ENCODE measurements around the gene CCDC148. TPM values are rescaled to one million over a fixed set of nuclear protein-coding genes. Genes with fewer than 3 reads are reported as not detected.

CCDC148 gene
- total RNA-seq, 1 experiment from 2014 or later = 2.1 TPM

- no peak for TF ChIP-seq ZSCAN18 (CRISPR knock-in tag; IDR thresholded peaks at IDR 0.05)
- TF ChIP-seq ESRRA (CRISPR knock-in tag; IDR thresholded peaks at IDR 0.05; ENCODE audit: borderline replicate concordance) = no peak
- no peak for TF ChIP-seq ZNF671 (CRISPR knock-in tag; IDR thresholded peaks at IDR 0.05)
- no peak for TF ChIP-seq E2F4 (CRISPR knock-in tag; IDR thresholded peaks at IDR 0.05; ENCODE audit: borderline replicate concordance, low read depth)
- TF ChIP-seq ZNF512 (CRISPR knock-in tag; IDR thresholded peaks at IDR 0.05; ENCODE audit: borderline replicate concordance) = no peak
- no peak for TF ChIP-seq GABPB1 (CRISPR knock-in tag; IDR thresholded peaks at IDR 0.05)
- TF ChIP-seq FOXP1 (CRISPR knock-in tag; IDR thresholded peaks at IDR 0.05; ENCODE audit: borderline replicate concordance) = no peak
- no peak for TF ChIP-seq ELF4 (CRISPR knock-in tag; IDR thresholded peaks at IDR 0.05; ENCODE audit: low read depth)
- TF ChIP-seq ERG (CRISPR knock-in tag; IDR thresholded peaks at IDR 0.05) = no peak
- no peak for TF ChIP-seq ATF6 (CRISPR knock-in tag; IDR thresholded peaks at IDR 0.05)
- TF ChIP-seq ZNF317 (CRISPR knock-in tag; IDR thresholded peaks at IDR 0.05; ENCODE audit: borderline replicate concordance, low read depth) = no peak
- no peak for TF ChIP-seq FOXJ3 (CRISPR knock-in tag; IDR thresholded peaks at IDR 0.05; ENCODE audit: borderline replicate concordance)
These were observed 190.4 kb downstream of the CCDC148 start (continued) for GRCh38 chr2:158266111-158266510.

- no peak overlapping the region for H3K4me3 Mint-ChIP-seq
- ChIA-PET CTCF (no interaction called here), POLR2A (no interaction called here)
- no peaks in the 10 kb centered on the region for H3K27me3 Mint-ChIP-seq (ENCODE audit: low read depth)
- DNase-seq (ENCODE audit: low spot score) = no peak
- H3K9me3 Mint-ChIP-seq = no peaks in the 10 kb centered on the region
- H3K27ac Mint-ChIP-seq = no peak overlapping the region
- H3K36me3 Mint-ChIP-seq = no peaks in the 10 kb centered on the region
- peaks cover 20% of the 10 kb centered on the region for H3K4me1 Mint-ChIP-seq
- ATAC-seq = no peak
- TF ChIP-seq CBFB (CRISPR knock-in tag; IDR thresholded peaks at IDR 0.05; ENCODE audit: low read depth) (no peak), SMAD4 (CRISPR knock-in tag; IDR thresholded peaks at IDR 0.05) (no peak), E2F4 (CRISPR knock-in tag; IDR thresholded peaks at IDR 0.05; ENCODE audit: borderline replicate concordance, low read depth) (no peak), NR3C1 (CRISPR knock-in tag; conservative IDR thresholded peaks at IDR 0.05; ENCODE audit: low read depth) (no peak), ZNF416 (CRISPR knock-in tag; IDR thresholded peaks at IDR 0.05) (no peak), CDX4 (CRISPR knock-in tag; IDR thresholded peaks at IDR 0.05; ENCODE audit: borderline replicate concordance) (no peak), AFF4 (CRISPR knock-in tag; IDR thresholded peaks at IDR 0.05; ENCODE audit: borderline replicate concordance) (no peak), MAX (CRISPR knock-in tag; IDR thresholded peaks at IDR 0.05) (no peak), ZNF425 (CRISPR knock-in tag; conservative IDR thresholded peaks at IDR 0.05) (no peak)
These were observed 201.3 kb downstream of the CCDC148 start for GRCh38 chr2:158255257-158255656.
